Measurements from ENCODE around the gene RPS24. TPM values are rescaled to one million over a fixed set of nuclear protein-coding genes. Genes with fewer than 3 reads are reported as not detected.

RPS24 gene
- total RNA-seq, 1 donor from 2014 or later = 5,046 TPM

GRCh38 chr10:78000206-78000605, 33.5 kb upstream of the RPS24 start:
- Histone ChIP-seq H3K27me3 (ENCODE audit: control insufficient read depth, insufficient read depth, low read length) (no peaks in the 10 kb centered on the region), H3K36me3 (ENCODE audit: control insufficient read depth, insufficient read depth, low read length) (peaks cover 21% of the 10 kb centered on the region), H3K4me3 (ENCODE audit: low read depth, low read length) (no peak overlapping the region)
- DNase-seq (ENCODE audit: low read depth) = no peak
- no peak for TF ChIP-seq CTCF (IDR thresholded peaks at IDR 0.05; ENCODE audit: insufficient read depth, low read length, severe bottlenecking)
- no peak for FAIRE-seq

- Histone ChIP-seq H3K4me3 (ENCODE audit: low read depth, low read length) (no peak overlapping the region), H3K36me3 (ENCODE audit: control insufficient read depth, insufficient read depth, low read length) (peaks cover 21% of the 10 kb centered on the region), H3K27me3 (ENCODE audit: control insufficient read depth, insufficient read depth, low read length) (no peaks in the 10 kb centered on the region)
- FAIRE-seq = no peak
- no peak for DNase-seq (ENCODE audit: low read depth)
- TF ChIP-seq CTCF (IDR thresholded peaks at IDR 0.05; ENCODE audit: insufficient read depth, low read length, severe bottlenecking) = no peak
Observed at GRCh38 chr10:78000956-78001472, 32.6 kb upstream of the RPS24 start.

DNA sequence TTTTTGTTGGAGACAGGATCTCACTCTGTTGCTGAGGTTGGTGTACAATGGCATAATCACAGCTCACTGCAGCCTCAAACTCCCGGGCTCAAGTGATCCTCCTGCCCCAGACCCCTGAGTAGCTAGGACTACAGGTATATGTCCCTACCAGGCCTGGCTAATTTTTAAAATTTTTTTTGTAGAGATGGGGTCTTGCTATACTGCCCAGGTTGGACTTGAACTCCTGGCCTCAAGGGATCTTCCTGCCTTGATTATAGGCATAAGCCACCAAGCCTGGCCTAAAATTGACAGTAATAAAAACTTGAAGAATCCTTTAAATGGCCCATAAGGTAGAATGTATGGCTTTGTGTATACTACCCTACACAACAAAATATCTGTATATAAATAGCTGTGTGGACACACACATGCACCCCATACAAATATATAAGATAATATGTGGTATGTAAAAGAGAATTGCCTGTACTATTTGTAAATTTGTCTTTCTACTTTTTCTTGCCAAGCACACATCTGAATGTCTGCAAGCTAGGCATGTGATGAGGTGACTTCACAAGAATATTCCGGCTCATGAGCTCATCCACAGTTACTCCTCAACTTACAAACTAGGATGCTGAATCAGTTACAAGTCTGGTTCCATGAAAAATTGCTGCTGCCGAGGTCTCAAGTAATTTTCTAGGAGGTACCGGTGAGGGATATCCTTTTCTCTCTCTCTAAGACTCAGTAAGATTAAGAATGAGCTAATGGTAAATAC, 30.9 kb upstream of the RPS24 start:
- H3K36me3 ChIP-seq (ENCODE audit: control insufficient read depth, insufficient read depth, low read length) = peaks cover 23% of the 10 kb centered on the region
- H3K27me3 ChIP-seq (ENCODE audit: control insufficient read depth, insufficient read depth, low read length) = no peaks in the 10 kb centered on the region
- DNase-seq (ENCODE audit: low read depth) (no peak), FAIRE-seq (no peak)
- no peak for TF ChIP-seq CTCF (IDR thresholded peaks at IDR 0.05; ENCODE audit: insufficient read depth, low read length, severe bottlenecking)
- H3K4me3 ChIP-seq (ENCODE audit: low read depth, low read length) = no peak overlapping the region

- Histone ChIP-seq H3K27me3 (ENCODE audit: control insufficient read depth, insufficient read depth, low read length) (no peaks in the 10 kb centered on the region), H3K36me3 (ENCODE audit: control insufficient read depth, insufficient read depth, low read length) (peaks cover 24% of the 10 kb centered on the region), H3K4me3 (ENCODE audit: low read depth, low read length) (no peak overlapping the region)
- FAIRE-seq = no peak
- DNase-seq (ENCODE audit: low read depth) = no peak
- TF ChIP-seq CTCF (IDR thresholded peaks at IDR 0.05; ENCODE audit: insufficient read depth, low read length, severe bottlenecking) = no peak
Observed at GRCh38 chr10:78004215-78005026, 29.2 kb upstream of the RPS24 start.

- no peaks in the 10 kb centered on the region for H3K27me3 ChIP-seq (ENCODE audit: control insufficient read depth, insufficient read depth, low read length)
- H3K36me3 ChIP-seq (ENCODE audit: control insufficient read depth, insufficient read depth, low read length) = peaks cover 28% of the 10 kb centered on the region
- peak; percentile 35 for DNase-seq (ENCODE audit: low read depth)
- H3K4me3 ChIP-seq (ENCODE audit: low read depth, low read length) = no peak overlapping the region
- no peak for FAIRE-seq
- no peak for TF ChIP-seq CTCF (IDR thresholded peaks at IDR 0.05; ENCODE audit: insufficient read depth, low read length, severe bottlenecking)
Observed at GRCh38 chr10:78007172-78007571, 26.5 kb upstream of the RPS24 start.

All from bronchial epithelial cell (primary cell).